ENCODE data around the gene TMC5. TPM values are rescaled to one million over a fixed set of nuclear protein-coding genes. Genes with fewer than 3 reads are reported as not detected.

TMC5 gene
- total and polyA plus RNA-seq, 2 of the 8 experiments (the other 6 are each of a cell fraction or from before 2014, with no cell fraction given): 1.6 to 1.8 TPM

GRCh38 chr16:19518388-19518787 lies 100.7 kb downstream of the TMC5 start (continued):
- TF ChIP-seq HDAC2 (IDR thresholded peaks at IDR 0.05; ENCODE audit: borderline replicate concordance in 1 of 2, low read depth in 2 of 2, low read length in 2 of 2) (no peak), KDM1A (IDR thresholded peaks at IDR 0.05; ENCODE audit: borderline replicate concordance, low read length) (no peak), GTF2F1 (IDR thresholded peaks at IDR 0.05; ENCODE audit: borderline replicate concordance, low read depth, low read length) (no peak), SIRT6 (IDR thresholded peaks at IDR 0.05; ENCODE audit: low read length) (no peak), EZH2 (IDR thresholded peaks at IDR 0.05; ENCODE audit: low read depth, low read length, severe bottlenecking) (no peak), CBX5 (IDR thresholded peaks at IDR 0.05; ENCODE audit: low read depth, low read length) (no peak)
- TF ChIP-seq, protein P1, sequence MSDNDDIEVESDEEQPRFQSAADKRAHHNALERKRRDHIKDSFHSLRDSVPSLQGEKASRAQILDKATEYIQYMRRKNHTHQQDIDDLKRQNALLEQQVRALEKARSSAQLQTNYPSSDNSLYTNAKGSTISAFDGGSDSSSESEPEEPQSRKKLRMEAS (IDR thresholded peaks at IDR 0.05): no peak
- TF ChIP-seq, protein P2, sequence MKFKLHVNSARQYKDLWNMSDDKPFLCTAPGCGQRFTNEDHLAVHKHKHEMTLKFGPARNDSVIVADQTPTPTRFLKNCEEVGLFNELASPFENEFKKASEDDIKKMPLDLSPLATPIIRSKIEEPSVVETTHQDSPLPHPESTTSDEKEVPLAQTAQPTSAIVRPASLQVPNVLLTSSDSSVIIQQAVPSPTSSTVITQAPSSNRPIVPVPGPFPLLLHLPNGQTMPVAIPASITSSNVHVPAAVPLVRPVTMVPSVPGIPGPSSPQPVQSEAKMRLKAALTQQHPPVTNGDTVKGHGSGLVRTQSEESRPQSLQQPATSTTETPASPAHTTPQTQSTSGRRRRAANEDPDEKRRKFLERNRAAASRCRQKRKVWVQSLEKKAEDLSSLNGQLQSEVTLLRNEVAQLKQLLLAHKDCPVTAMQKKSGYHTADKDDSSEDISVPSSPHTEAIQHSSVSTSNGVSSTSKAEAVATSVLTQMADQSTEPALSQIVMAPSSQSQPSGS (IDR thresholded peaks at IDR 0.05; ENCODE audit: low read length): no peak
